RWPE1 (cell line): Measurements from ENCODE around the gene CTRB2.
"Not testable (repeated sequence)": the region's sequence is repeated elsewhere in the genome, so short reads cannot be mapped to it uniquely, and the experiment has no call there.

Experiments used
- CTCF ChIA-PET: fragments of 350-600 bp; sonication (Branson Sonifier 250); formaldehyde crosslinking; extraction: SDS; loops from one replicate; lab custom pipeline; 2021; lab: Yijun Ruan, JAX
- POLR2A ChIA-PET: fragments of 400-600 bp; formaldehyde crosslinking; extraction: SDS; loops from one replicate; lab custom pipeline; 2020; ENCODE audit warnings: antibody characterized with exemption; ENCODE audit not compliant: low non-redundant PET; lab: Yijun Ruan, JAX
- DNase-seq: peaks from one replicate; pipeline ENCODE4 v3.0.0; 2012; ENCODE audit warnings: low spot score
- H3K27ac ChIP-seq: fragments of 450-650 bp; 2 replicates; pipeline ENCODE4 v1.5.1; 2017
- CTCF ChIP-seq: fragments of 450-650 bp; conservative IDR thresholded peaks from 2 replicates; pipeline ENCODE4 v1.5.1; 2017; ENCODE audit warnings: low read depth, mild to moderate bottlenecking

The CTRB2 gene

DNA sequence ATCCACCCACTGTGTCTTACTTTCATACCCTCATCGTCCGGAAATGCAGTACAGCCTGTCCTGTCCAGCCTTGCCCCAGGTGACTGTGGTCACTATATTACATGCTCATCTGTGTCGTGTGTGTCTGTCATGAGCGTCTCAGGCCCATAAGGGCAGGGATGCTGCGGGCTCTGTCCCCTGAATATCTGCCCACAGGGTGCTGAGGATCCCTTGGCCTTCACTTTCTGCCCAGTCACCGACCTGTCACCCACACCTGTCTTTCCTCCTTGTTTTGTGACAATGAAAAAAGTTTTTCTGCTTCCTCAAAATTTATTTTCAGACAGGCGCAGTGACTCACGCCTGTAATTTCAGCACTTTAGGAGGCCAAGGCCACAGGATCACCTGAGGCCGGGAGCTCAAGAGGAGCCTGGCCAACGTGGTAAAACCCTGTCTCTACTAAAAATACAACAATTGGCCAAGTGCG lies 10.5 kb upstream of the CTRB2 start:
- CTCF ChIA-PET: interaction anchor here (0.7 to 2.7 kb wide), 2 partner anchors 18 to 200 kb away, joined by 3 to 11 read pairs; no protein-coding TSS in a partner anchor
- TF ChIP-seq CTCF: no peak
- no peak for DNase-seq
- no peak overlapping the region for H3K27ac ChIP-seq
- POLR2A ChIA-PET: no interaction called here

DNA sequence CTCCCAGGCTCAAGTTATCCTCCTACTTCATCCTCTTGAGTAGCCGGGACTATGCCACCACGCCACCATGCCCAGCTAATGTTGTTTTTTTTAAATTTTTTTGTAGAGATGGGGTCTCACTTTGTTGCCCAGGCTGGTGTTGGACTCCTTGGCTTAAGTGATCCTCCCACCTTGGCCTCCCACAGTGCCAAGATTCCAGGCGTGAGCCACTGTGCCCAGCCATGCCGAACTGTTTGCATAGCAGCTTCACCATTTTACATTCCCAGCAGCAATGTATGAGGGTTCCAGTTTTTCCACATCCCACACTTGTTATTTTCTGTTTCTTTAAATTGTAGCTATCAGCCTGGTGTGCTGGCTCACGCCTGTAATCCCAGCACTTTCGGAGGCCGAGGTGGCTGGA lies 9.6 kb upstream of the CTRB2 start:
- no peak for TF ChIP-seq CTCF
- CTCF ChIA-PET: interaction anchor here (0.7 to 2.7 kb wide), 3 partner anchors 17 to 201 kb away, joined by 3 to 11 read pairs (median 3); no protein-coding TSS in a partner anchor
- POLR2A ChIA-PET: no interaction called here
- DNase-seq: no peak
- H3K27ac ChIP-seq: no peak overlapping the region

GRCh38 chr16:75216127-75216526 lies 9.2 kb upstream of the CTRB2 start:
- no peak for TF ChIP-seq CTCF
- no peak overlapping the region for H3K27ac ChIP-seq
- no peak for DNase-seq
- ChIA-PET CTCF (interaction anchor here (1.2 to 2.7 kb wide), 2 partner anchors 17 to 18 kb away, joined by 3 to 11 read pairs; no protein-coding TSS in a partner anchor), POLR2A (no interaction called here)

GRCh38 chr16:75211286-75211685 lies 4.3 kb upstream of the CTRB2 start:
- H3K27ac ChIP-seq, POLR2A ChIA-PET, DNase-seq: not testable (repeated sequence)
- CTCF ChIA-PET: interaction anchor here (1.0 kb wide), 1 partner anchor 22 kb away, joined by 3 read pairs; no protein-coding TSS in a partner anchor

DNA sequence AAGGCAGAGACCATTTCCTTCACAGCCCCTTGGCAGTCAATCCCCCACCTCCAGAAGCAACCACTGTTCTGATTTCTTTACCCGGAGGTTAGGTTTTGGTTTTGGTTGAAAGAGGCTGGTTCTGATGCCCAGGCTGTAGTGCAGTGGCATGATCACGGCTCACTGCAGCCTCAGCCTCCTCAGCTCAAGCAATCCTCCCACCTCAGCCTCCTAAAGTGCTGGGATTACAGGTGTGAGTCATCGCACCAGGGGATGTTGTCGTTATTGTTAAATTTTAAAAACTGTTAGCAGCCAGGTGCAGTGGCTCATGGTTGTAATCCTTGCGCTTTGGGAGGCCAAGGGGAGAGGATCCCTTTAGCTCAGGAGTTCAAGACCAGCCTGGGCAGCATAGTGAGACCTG lies 3.0 kb upstream of the CTRB2 start:
- ChIA-PET CTCF (interaction anchor here (0.6 kb wide), 1 partner anchor 194 kb away, joined by 3 read pairs; no protein-coding TSS in a partner anchor), POLR2A (interaction anchor here (0.6 kb wide), 1 partner anchor 97 kb away, joined by 8 read pairs; no protein-coding TSS in a partner anchor)
- no peak overlapping the region for H3K27ac ChIP-seq
- TF ChIP-seq CTCF: no peak
- DNase-seq: no peak

DNA sequence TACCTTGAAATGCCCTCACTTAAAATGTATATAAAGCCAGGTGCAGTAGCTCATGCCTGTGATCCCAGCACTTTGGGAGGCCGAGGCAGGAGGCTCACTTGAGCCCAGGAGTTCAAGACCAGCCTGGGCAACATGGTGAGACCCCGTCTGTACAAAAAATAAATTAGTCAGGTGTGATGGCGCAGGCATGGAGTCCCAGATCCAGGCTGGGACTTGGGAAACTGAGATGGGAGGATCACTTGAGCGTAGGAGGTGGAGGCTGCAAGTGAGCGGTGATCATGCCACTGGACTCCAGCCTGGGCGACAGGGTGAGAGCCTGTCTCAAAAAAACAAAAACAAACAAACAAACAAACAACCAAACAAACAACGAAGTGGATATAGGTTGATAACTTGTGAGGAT lies 2.6 kb upstream of the CTRB2 start:
- CTCF ChIA-PET, H3K27ac ChIP-seq, DNase-seq: not testable (repeated sequence)
- POLR2A ChIA-PET: interaction anchor here (0.6 kb wide), 1 partner anchor 98 kb away, joined by 8 read pairs; no protein-coding TSS in a partner anchor

GRCh38 chr16:75208861-75209505 lies 2.0 kb upstream of the CTRB2 start:
- CTCF ChIA-PET: interaction anchor here (0.6 kb wide), 1 partner anchor 20 kb away, joined by 4 read pairs; no protein-coding TSS in a partner anchor

More at GRCh38 chr16:75208861-75209505, 2.0 kb upstream of the CTRB2 start:
- no peak for DNase-seq
- POLR2A ChIA-PET: no interaction called here
- H3K27ac ChIP-seq: peak overlapping the region; percentile 9; the same call in 1 of the 2 replicates
- TF ChIP-seq CTCF: no peak
